Left renal pelvis (tissue), 4 donors: ENCODE measurements around the gene CCNY. TPM values are rescaled to one million over a fixed set of nuclear protein-coding genes. Genes with fewer than 3 reads are reported as not detected.
A peak's percentile ranks its signal among the peaks of the same experiment; 100 is the strongest.

ENCODE experiments used
- DNase-seq, 4 donors: peaks; one replicate each; pipeline ENCODE4 v3.0.0-alpha.2; 2013; ENCODE audit warnings: low read depth in 4 of 4, low spot score in 3 of 4
- polyA plus RNA-seq, 4 donors: library from polyadenylated mRNA; unstranded; fragments of 120-200 nt; gene quantifications; one replicate each; pipeline ENCODE4 v1.2.1, GENCODE V29; 2013; ENCODE audit not compliant: insufficient read length in 4 of 4

CCNY gene
- polyA plus RNA-seq, 4 donors, result 91.7 to 114 (median 110) TPM

DNA sequence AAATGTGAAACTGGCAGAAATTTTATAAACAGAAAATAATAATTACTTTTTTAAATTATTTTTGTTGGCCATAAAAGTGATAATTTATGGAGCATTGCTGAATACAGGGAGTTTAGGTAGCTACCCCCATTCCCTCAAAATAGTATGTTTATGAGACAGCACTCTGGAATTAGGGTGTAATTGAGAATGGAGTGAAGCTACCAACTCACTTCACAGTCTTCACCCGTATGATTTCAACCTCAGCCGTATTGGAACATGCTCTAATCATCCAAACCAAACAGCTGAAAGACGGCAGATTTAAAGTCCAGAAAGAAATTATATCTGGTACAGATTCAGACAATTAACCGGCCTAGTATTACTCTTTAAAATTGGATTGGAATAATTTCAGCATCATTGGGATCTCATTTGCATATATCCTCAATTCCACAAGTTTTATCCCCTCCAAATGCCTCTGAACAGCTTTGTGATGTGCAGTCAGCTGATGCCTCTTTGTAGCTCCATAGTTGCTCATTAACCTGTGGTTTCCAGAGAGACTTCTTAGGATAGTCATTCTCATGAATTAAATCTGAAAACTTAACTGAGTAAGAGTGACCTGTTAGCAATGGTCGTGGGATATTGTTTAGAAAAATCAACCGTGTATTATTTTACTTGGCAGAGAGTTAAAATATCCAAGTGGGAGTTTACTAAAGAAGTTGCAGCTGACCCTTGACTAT lies 209.7 kb downstream of the CCNY start:
- no peak for DNase-seq

DNA sequence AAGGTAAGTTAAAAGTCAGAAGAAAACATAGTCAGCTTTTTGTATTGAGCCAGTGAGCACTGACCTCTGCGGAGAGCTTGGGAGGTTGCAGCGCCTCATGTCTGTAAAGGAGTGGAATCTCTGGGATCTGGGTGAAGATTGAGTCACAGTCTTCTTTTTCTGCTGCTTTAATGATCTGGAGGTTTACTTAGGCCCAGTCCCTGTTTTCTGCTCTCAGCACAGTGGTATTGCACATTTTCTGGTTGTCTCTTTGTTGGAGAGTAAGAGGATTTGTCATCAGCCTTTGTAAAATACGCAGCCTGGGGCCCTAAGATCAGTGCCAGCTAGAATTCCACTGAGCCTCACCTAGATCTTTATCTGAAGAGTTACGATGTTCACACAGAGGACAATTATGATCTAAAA lies 210.5 kb downstream of the CCNY start:
- DNase-seq, result no peak

DNA sequence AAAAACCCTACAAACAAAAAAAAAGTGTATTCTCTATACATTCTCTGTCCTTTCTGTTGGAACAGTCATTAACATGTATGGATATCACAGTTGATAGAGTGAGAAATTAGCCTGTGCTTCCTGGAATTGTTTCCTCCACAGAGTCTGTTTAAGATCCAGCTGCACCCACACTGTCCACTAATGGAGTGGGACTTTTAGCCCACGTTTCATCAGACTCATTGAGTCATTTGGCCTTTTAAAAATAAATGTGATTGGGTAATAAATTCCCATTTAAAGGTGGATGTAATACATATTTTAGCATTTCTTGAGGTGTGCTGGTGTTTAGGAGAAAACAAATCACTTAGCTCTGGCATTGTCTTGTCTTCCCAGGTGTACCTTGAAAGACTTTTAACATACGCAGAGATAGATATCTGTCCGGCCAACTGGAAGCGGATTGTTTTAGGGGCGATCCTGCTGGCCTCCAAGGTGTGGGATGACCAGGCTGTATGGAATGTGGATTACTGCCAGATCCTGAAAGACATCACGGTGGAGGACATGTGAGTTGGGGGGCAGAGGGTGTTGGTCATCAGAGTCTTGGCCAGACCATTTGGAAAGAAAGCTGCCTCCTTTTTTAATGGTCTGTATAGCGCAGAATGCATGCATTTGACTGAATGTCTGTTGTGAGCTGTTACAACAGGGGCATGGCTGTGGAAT lies 216.5 kb downstream of the CCNY start:
- no peak for DNase-seq

DNA sequence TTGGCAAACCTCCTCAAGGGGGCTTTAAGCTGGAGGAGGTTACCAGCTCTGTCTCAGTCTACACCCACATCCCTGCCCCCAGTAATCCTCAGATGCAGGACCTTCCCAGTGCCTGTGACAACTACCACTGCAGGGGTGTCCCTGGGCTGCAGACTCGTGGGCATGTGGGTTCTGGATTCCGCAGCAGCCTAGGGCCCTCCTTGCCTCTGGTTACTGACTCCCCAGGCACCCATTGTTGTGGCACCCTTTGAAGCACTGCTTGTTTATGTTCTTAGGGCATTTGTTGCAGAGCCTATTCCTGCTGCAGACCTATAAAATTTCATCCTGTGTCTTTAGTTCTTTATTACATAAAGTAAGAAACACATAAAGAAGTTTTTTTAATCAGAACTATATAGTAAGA lies 217.7 kb downstream of the CCNY start:
- no peak for DNase-seq

DNA sequence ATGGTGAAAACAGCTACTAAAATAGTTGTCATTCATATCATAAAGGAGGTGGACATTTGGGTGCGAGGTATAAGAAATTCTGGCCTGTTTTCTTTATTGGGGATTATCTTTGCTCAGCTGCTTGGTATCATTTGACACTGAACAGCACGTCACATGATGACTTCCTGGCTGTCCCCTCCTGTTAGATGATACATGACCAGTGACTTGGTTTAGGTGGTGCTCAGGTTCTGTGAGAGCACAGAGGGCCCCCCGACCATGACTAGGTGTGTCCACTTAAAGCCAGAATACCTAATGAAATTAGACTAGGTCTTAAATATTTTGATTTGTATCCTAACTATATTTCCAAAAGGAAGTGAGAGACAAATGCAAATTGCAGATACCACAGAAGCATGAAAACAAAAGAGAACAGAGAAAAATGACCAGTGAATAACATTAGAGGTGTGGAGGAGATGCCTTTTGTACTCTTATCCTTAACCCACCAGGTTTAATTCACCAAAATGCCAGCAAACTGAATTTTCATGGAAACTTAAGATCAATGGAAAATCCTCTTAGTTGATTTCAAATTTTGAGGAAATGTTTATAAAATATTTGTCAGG lies 218.2 kb downstream of the CCNY start:
- no peak for DNase-seq

DNA sequence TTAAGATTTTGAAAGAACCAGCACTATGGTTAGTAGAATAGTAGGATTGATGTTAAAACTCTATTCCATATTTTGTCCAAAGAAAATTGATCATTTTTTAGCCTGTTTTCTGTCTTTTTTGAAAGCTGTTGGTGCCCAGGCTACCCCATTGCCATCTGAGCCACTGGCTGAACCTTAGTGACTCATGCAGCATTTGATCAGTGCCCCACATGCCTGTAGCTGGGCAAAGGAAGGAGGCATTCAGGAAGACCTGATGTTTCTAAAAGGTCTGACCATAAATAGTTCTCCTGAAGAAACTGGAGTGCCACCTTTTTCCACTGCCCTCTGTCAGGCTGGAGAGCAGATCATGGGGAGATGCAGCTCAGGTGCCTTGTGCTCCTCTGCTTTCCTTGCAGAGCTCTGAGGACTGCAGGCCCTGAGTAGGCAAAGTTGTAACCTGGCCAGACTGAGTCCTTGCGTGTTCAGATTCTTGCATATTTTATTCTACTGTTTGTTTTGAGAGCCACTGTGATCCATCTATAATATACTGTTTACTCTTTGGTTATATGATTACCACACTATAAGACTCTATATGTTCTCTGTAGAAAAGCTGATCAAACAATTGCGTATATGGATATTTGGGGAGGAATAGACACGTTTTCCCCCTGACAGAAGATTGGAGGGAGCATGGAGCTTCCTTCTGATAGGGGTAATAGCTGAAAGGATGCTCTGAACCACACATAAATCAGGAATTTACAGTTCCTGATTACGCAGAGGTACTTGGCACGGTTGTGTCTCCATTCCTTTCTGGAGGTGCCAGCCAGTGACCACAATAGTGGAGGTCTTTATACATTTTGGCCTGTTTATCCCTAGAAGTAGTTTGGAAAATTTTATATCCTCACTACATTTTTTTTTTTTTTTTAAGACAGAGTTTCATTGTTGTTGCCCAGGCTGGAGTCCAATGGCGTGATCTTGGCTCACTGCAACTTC lies 219.9 kb downstream of the CCNY start:
- no peak for DNase-seq

DNA sequence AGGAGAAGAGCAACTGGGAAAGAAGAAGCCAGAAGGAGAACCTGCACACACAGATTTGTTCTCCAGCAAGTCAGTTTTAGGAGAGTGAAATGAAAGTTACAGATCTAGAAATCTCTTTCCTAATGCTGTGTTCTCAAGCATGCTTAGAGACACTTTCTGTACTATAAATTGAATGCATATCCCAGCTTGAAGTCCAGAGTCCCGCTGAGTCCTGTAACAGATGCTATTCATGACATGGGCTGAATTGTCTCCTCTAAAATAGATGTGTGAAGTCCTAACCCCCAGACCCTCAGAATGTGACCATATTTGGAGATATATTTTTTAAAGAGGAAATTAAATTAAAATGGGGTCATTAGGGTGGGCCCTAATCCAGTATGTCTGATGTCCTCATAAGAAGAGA lies 222.0 kb downstream of the CCNY start:
- DNase-seq, result no peak

DNA sequence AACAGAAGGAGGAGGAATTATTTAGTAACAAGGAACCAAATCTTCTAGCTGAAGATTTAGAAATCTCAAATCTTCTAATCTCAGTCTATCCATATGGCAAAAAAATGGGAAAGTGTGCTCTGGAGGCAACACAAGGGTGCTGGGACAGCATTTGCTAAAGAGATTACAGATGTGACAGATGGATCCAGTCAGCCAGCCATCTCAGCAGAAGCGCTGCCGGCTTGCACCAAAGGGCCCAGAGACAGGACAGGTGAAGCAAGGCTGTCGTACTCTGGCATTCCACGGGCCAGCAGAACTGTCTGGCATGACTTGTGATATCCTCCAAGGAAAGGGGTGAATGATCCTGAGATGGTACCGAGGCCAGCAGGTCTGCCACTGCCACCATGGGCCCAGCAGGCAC lies 223.1 kb downstream of the CCNY start:
- no peak for DNase-seq

DNA sequence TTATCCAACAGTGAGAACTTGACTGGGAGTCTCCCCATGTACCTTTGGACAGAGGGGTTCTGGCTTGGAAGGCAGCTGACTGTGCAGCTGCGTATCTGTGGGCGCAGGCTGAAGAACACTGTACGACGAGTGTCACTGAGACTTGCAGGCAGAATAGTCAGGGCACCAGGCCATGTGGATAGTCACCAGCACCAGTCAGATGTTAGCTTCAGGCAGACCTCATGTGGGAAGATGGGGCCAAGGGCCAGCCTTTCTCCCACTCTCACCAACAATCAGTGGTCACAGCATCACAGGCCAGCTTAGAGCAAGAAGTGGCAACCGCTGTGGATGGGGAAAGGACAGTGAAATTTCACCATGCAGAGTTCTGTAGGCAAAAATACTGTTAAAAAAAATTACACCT lies 225.4 kb downstream of the CCNY start:
- DNase-seq, result no peak

DNA sequence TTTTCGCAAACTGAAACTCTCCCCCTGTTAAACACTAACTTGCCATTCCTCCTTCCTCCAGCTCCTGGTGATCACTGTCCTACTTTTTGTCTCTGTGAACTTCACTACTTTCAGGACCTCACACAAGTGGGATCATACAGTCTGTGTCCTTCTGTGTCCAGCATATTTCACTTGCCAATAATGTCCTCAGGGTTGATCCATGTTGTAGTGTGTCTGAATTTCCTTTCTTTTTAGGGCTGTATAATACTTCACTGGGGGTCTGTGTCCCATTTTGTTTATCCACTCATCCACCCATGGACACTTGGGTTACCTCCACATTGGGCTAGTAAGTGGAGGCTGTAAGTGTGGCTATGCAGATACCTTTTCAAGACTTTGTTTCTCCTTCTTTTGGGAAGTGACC lies 226.1 kb downstream of the CCNY start:
- no peak for DNase-seq

DNA sequence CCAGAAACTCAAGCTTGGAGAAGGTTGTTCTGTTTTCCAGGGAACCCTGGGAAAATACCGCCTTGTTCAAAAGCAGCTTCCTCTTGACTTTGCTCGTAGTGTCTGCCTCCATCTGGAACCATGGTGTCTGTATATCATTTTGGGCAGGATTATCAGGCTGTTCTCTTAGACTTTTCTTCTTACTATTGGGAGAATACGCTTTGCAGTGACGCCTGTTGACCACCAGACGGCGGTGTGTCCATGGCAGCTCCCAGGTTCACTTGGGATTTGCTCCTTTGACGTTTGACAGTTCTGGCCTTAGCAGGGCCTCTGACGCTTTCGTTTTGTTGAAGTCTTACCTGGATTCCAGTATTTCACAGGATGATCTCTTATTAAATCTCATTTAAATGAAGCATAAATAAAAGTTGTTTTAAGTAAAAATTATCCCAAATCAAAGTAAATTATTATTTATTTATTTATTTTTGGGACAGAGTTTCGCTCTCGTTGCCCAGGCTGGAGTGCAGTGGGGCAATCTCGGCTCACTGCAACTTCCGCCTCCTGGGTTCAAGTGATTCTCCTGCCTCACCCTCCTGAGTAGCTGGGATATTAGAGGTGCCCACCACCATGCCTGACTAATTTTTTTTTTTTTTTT lies 227.1 kb downstream of the CCNY start:
- DNase-seq, result peak; percentile 32 to 37 (median 34)

DNA sequence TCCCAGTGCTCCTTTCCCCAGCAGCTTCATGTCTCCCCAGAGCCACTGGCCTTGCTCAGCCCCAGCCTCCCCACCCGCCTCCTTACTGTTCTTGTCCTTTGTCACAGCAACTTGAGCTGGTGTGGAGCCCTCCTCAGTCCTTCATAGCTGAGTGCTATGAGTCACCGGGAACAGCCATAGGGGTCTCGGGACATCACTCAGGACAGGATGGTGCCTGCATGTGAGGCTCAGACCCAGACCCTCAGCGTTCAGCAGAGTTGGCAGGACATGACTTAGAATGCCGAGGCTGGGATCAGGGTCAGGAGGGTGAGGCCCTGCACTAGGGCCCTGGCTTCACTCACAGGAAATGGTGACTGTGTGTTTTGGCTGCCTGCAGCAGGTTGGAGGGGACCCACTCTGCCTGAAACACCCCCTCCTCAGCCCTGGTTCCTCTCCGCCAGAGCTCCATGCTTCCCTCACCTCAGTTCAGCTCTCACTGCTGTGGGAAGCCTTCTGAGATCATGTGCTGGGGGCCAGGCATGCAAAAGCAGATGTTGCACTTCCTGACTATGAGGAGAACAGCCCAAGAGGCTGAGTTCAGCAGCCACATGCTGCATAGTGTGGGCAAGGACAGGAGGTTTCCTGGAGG lies 228.1 kb downstream of the CCNY start:
- no peak for DNase-seq

DNA sequence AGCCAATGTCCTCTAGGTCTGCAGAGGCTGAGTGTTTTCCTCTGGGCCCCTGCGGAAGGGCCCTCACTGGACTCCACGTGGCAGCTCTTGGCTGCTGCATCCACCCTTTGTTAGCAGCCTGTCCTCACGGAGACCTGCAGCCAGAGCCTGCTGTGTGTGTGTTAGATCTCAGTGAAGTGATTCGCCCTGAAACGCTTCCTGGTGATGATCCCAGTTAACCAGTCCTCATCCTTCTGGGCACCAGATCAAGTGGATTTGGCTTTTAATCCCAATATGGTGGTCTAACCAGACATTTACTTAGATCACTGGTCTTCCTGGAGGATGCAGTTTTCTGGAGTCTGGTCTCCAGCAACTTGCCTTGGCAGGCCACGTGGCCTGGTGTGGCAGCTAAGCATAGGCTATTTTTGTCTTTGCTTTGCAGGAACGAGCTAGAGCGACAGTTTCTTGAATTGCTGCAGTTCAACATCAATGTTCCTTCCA lies 229.3 kb downstream of the CCNY start:
- DNase-seq, result no peak

DNA sequence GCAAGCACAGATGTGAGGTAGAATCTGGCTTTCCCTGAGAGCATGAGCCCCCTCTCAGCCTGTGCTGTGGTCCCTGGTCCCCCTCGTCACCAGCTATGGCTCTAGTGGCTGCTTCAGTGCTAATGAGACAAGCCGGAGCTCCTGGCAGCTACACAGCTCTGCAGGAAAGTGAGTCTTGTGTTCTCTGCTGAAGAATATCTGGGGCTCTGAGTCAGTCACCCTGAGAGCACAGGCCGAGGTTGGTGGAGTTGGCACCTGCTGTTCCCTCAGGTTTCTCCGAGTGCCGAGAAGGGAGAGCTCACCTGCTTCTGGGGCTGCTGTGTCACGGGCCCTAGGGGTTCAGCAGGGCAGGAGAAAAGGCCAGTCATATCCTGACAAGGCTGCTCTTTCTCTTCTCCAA lies 231.6 kb downstream of the CCNY start:
- no peak for DNase-seq

DNA sequence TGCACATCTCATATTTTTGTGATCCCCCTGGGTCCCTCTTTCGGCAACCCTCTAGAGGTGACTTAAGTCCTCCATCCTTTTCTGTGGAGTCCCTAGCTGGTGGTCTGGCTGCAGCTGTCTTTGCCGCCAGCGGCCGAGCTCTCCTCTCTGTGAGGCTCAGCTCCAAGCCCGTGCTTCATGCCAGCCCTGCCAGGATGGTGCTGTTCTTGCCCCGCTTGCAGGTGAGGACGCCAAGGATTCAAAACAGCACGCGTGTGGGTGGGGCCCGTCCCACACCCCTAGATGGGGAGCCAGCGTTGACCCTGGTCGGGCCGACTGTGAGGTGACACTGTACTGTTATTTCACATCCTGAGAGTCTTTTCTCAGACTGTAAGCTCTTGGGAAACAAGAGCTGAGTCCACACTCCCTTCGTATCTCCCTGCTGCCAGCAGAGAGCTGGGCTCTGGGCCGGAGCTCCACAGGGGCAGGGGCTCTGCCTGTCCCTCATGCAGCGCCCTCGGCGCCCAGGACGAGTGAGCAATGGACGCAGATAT lies 232.2 kb downstream of the CCNY start:
- DNase-seq, result no peak

DNA sequence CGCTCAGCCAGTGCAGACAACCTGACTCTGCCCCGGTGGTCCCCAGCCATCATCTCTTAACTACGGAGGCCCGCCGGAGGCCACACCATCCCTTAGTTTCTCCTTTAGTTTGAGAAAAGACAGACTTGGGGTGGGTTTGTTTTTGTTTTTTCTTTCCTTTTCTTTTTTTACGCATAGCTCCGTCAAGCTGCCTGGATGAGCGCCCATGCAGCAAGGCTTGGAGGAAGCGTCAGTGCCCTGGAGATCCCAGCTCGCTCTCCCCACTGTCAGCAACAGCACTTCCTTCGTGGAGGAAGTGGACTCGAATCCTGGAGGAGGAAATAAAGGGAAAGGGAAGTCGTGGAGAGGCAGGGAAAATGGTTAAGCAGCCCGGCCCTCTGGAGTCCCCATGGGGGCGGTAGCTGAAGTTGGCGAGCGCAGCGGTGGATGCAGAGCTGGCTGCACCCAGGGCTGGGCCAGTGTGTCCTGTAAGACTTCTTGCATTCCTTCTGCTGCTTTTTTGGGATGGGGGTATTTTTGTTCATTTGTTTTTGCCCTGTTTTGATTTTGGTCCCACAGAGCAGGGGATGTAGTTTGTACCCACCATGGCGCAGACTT lies 232.9 kb downstream of the CCNY start:
- no peak for DNase-seq

DNA sequence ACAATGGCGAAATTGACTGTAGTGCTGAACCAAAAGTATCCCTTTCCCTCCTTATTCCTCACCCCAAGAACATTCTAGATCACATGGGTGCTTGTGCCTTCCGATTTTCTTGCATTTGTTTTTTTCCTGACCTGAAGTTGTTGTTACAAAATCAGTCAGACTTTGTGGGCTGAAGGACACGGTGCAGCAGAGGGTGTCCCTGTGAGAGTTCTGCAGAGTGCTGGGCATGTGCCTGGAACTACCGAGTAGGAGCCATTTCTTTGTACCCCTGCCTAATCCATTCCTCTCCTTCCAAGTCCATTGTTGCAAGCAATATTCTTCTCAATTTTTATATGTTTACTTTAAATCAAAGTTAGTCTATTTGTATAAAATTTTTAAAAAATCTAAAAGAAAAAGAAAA lies 233.5 kb downstream of the CCNY start:
- no peak for DNase-seq

DNA sequence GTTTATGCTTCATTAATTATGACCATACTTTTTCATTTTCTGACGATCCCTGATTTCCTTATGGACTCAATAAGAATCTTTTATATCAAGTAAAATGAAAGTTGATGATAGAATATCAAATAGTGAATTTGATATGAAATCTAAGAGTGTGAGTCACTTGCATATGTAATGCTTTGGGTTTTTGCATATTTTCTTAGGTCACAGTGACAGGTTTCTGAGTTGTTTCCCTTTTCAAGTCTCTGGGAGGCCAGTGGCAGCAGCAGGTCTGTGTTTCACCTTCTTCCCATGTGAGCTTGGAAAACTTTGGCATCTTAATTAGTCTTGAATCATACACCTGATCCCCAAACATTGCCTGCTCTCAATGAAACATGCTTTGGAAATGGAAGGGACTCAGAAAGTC lies 234.1 kb downstream of the CCNY start:
- DNase-seq, result no peak

DNA sequence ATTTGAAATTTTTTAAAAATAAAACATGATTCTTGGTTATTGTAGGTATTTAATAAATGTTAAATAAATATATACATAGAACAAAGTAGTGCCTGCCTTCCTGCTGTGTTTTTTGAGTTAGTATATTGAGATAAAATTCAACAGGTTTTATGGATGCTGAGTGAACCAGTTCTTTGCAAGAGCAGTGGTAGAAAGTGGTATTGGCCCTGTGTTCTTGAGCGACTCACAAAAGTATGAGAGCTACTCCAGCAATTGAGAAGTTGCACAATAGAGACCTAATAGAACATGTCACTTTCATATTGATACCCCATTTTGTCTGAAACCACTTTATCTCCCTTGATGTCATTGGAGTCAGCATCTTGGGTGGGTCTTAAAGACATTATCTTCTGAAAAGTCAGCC lies 236.3 kb downstream of the CCNY start:
- no peak for DNase-seq
